RWPE1 (cell line): ENCODE measurements around the gene POFUT2.

ENCODE experiments used
- CTCF ChIA-PET: fragments of 350-600 bp; sonication (Branson Sonifier 250); formaldehyde crosslinking; extraction: SDS; loops from one replicate; lab custom pipeline; 2021; lab: Yijun Ruan, JAX
- POLR2A ChIA-PET: fragments of 400-600 bp; formaldehyde crosslinking; extraction: SDS; loops from one replicate; lab custom pipeline; 2020; ENCODE audit warnings: antibody characterized with exemption; ENCODE audit not compliant: low non-redundant PET; lab: Yijun Ruan, JAX
- DNase-seq: peaks from one replicate; pipeline ENCODE4 v3.0.0; 2012; ENCODE audit warnings: low spot score
- H3K27ac ChIP-seq: fragments of 450-650 bp; 2 replicates; pipeline ENCODE4 v1.5.1; 2017
- CTCF ChIP-seq: fragments of 450-650 bp; conservative IDR thresholded peaks from 2 replicates; pipeline ENCODE4 v1.5.1; 2017; ENCODE audit warnings: low read depth, mild to moderate bottlenecking

The POFUT2 gene

GRCh38 chr21:45306832-45307571 is 19.3 kb upstream of the POFUT2 start:
- TF ChIP-seq CTCF, result no peak
- peak overlapping the region; percentile 19; the same call in 1 of the 2 replicates for H3K27ac ChIP-seq
- ChIA-PET CTCF (interaction anchor here (0.6 to 0.7 kb wide), 2 partner anchors 167 to 357 kb away, joined by 3 read pairs; no protein-coding TSS in a partner anchor), POLR2A (no interaction called here)
- no peak for DNase-seq

- ChIA-PET POLR2A (no interaction called here), CTCF (interaction anchor here (0.6 to 0.7 kb wide), 2 partner anchors 166 to 357 kb away, joined by 3 read pairs; no protein-coding TSS in a partner anchor)
- TF ChIP-seq CTCF, result no peak
- no peak overlapping the region for H3K27ac ChIP-seq
- no peak for DNase-seq
These were observed 18.7 kb upstream of the POFUT2 start for GRCh38 chr21:45306453-45306831.

GRCh38 chr21:45305836-45306235 is 18.1 kb upstream of the POFUT2 start:
- DNase-seq, result no peak
- H3K27ac ChIP-seq, result no peak overlapping the region
- POLR2A ChIA-PET, result no interaction called here
- TF ChIP-seq CTCF, result no peak
- CTCF ChIA-PET, result no interaction called here

- no peak for DNase-seq
- no peak overlapping the region for H3K27ac ChIP-seq
- CTCF ChIA-PET, result no interaction called here
- POLR2A ChIA-PET, result no interaction called here
- TF ChIP-seq CTCF, result no peak
These were observed 17.2 kb upstream of the POFUT2 start for GRCh38 chr21:45304945-45305344.

GRCh38 chr21:45304476-45304830 is 16.8 kb upstream of the POFUT2 start:
- ChIA-PET POLR2A (no interaction called here), CTCF (interaction anchor here (0.6 kb wide), 2 partner anchors 152 to 160 kb away, joined by 3 read pairs; no protein-coding TSS in a partner anchor)
- TF ChIP-seq CTCF, result no peak
- DNase-seq, result no peak
- no peak overlapping the region for H3K27ac ChIP-seq

- TF ChIP-seq CTCF, result no peak
- POLR2A ChIA-PET, result no interaction called here
- CTCF ChIA-PET, result interaction anchor here (0.6 kb wide), 2 partner anchors 153 to 161 kb away, joined by 3 read pairs; no protein-coding TSS in a partner anchor
- no peak for DNase-seq
- H3K27ac ChIP-seq, result no peak overlapping the region
These were observed 16.2 kb upstream of the POFUT2 start for GRCh38 chr21:45303751-45304475.
